ENCODE measurements around the gene TFPT.

Gene TFPT

GRCh38 chr19:54121259-54121658 lies 5.8 kb upstream of the TFPT start:
- Histone ChIP-seq H3K27me3 (ENCODE audit: insufficient read depth, low read length) (no peaks in the 10 kb centered on the region), H3K4me3 (ENCODE audit: low read depth, low read length, poor library complexity, severe bottlenecking) (no peak overlapping the region), H3K9me2 (ENCODE audit: low read depth, low read length) (no peaks in the 10 kb centered on the region), H4K20me1 (ENCODE audit: insufficient read depth, low read length) (no peaks in the 10 kb centered on the region), H3K36me3 (ENCODE audit: insufficient read depth, low read length) (peaks cover 75% of the 10 kb centered on the region), H3K79me2 (ENCODE audit: insufficient read depth, low read length) (peaks cover 7% of the 10 kb centered on the region), H3K27ac (ENCODE audit: low read depth, low read length, poor library complexity, severe bottlenecking) (no peak overlapping the region), H3K4me2 (ENCODE audit: low read length) (no peak overlapping the region), H3K9ac (ENCODE audit: low read length) (no peak overlapping the region), H3K4me1 (ENCODE audit: insufficient read depth, low read length, severe bottlenecking) (peaks cover 9% of the 10 kb centered on the region), H3F3A (ENCODE audit: insufficient read depth, low read length) (no peaks in the 10 kb centered on the region), H3K9me3 (ENCODE audit: low read length) (no peaks in the 10 kb centered on the region), H2AFZ (ENCODE audit: low read length) (no peak overlapping the region)
- TF ChIP-seq CTCF (IDR thresholded peaks at IDR 0.05; ENCODE audit: low read length) (no peak), EZH2 (IDR thresholded peaks at IDR 0.05; ENCODE audit: borderline replicate concordance, low read length) (no peak)

GRCh38 chr19:54114340-54115108 lies 933 bp downstream of the TFPT start:
- no peak overlapping the region for H2AFZ ChIP-seq (ENCODE audit: low read length)
- peaks cover 11% of the 10 kb centered on the region for H3K79me2 ChIP-seq (ENCODE audit: insufficient read depth, low read length)
- peak overlapping the region; percentile 86 for H3K4me2 ChIP-seq (ENCODE audit: low read length)
- no peak for TF ChIP-seq CTCF (IDR thresholded peaks at IDR 0.05; ENCODE audit: low read length)
- no peak for TF ChIP-seq EZH2 (IDR thresholded peaks at IDR 0.05; ENCODE audit: borderline replicate concordance, low read length)
- no peaks in the 10 kb centered on the region for H4K20me1 ChIP-seq (ENCODE audit: insufficient read depth, low read length)
- peak overlapping the region; percentile 87 for H3K4me3 ChIP-seq (ENCODE audit: low read depth, low read length, poor library complexity, severe bottlenecking)
- H3K9me3 ChIP-seq (ENCODE audit: low read length), result no peaks in the 10 kb centered on the region
- H3K27me3 ChIP-seq (ENCODE audit: insufficient read depth, low read length), result no peaks in the 10 kb centered on the region
- peak overlapping the region; percentile 77 for H3K9ac ChIP-seq (ENCODE audit: low read length)
- peak overlapping the region; percentile 69 for H3K27ac ChIP-seq (ENCODE audit: low read depth, low read length, poor library complexity, severe bottlenecking)
- H3K36me3 ChIP-seq (ENCODE audit: insufficient read depth, low read length), result peaks cover 29% of the 10 kb centered on the region
- peaks cover 20% of the 10 kb centered on the region for H3K4me1 ChIP-seq (ENCODE audit: insufficient read depth, low read length, severe bottlenecking)
- no peaks in the 10 kb centered on the region for H3K9me2 ChIP-seq (ENCODE audit: low read depth, low read length)
- no peaks in the 10 kb centered on the region for H3F3A ChIP-seq (ENCODE audit: insufficient read depth, low read length)

- no peak overlapping the region for H2AFZ ChIP-seq (ENCODE audit: low read length)
- H3K9me3 ChIP-seq (ENCODE audit: low read length), result no peaks in the 10 kb centered on the region
- H3K4me3 ChIP-seq (ENCODE audit: low read depth, low read length, poor library complexity, severe bottlenecking), result no peak overlapping the region
- no peak overlapping the region for H3K4me2 ChIP-seq (ENCODE audit: low read length)
- H3K4me1 ChIP-seq (ENCODE audit: insufficient read depth, low read length, severe bottlenecking), result peaks cover 8% of the 10 kb centered on the region
- peaks cover 58% of the 10 kb centered on the region for H3K36me3 ChIP-seq (ENCODE audit: insufficient read depth, low read length)
- H3F3A ChIP-seq (ENCODE audit: insufficient read depth, low read length), result no peaks in the 10 kb centered on the region
- no peaks in the 10 kb centered on the region for H4K20me1 ChIP-seq (ENCODE audit: insufficient read depth, low read length)
- TF ChIP-seq CTCF (IDR thresholded peaks at IDR 0.05; ENCODE audit: low read length), result no peak
- TF ChIP-seq EZH2 (IDR thresholded peaks at IDR 0.05; ENCODE audit: borderline replicate concordance, low read length), result no peak
- no peaks in the 10 kb centered on the region for H3K27me3 ChIP-seq (ENCODE audit: insufficient read depth, low read length)
- H3K79me2 ChIP-seq (ENCODE audit: insufficient read depth, low read length), result no peaks in the 10 kb centered on the region
- H3K9me2 ChIP-seq (ENCODE audit: low read depth, low read length), result no peaks in the 10 kb centered on the region
- no peak overlapping the region for H3K9ac ChIP-seq (ENCODE audit: low read length)
- no peak overlapping the region for H3K27ac ChIP-seq (ENCODE audit: low read depth, low read length, poor library complexity, severe bottlenecking)
Measured at GRCh38 chr19:54109651-54110050, 5.8 kb downstream of the TFPT start.

Measured in OCI-LY1 (cell line).